NK-92 (cell line): ENCODE measurements around the gene FGF8.

ENCODE experiments used
- DNase-seq: peaks from one replicate; lab custom pipeline; 2025; ENCODE audit not compliant: unreplicated experiment; lab: John Stamatoyannopoulos, UW

FGF8 gene

DNA sequence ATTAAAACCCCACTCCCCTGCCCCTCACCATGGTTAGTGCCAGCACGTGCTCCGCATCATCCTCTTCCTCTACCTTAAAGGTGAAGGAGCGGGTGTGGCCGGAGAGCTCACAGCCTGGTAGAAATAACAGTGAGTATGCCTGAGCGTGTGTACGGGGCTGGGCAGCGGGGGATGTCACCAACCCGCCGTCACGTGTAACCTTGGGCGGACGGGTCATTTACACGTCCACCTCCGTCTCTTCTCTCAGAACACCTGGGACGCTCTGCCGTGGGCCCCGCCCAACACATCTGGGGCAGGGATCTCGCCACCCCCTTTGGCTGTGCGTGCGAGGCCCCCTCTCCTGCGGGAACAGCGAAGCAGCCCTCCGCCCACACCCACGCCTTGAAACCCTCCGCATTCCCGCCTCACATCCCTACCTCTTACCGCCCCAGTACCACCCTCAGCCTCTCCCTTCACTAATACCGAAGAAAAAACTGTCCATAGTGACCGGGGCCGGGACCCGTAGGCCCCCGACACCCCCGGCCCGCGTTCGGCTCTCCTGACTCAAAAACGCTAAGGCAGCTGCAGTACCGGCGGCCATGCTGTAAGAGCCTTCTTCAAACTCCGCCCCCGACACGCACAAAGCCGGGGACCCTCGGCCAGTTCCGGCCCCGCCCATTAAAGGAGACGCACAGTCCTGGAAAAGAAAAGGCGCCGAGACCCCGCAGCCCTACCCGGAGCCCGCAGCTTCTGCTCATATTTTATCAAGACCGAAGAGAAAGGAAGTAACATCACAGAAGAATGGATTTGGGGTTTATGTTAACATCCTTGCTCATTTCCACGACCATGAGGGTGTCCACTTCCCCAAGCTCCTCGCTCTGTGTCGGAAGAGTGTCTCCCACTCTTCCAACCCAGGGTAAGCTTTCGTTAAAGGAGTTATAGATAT lies 7.2 kb upstream of the FGF8 start, which contains the start of gene NPM3:
Gene NPM3, minus strand, starts transcription at position 636 of the 925 bp plus-strand sequence. Its CDS starts 56 bp downstream, at position 580.
- DNase-seq = no peak

- DNase-seq = no peak
Observed at GRCh38 chr10:101781984-101782810, 6.3 kb upstream of the FGF8 start.

DNA sequence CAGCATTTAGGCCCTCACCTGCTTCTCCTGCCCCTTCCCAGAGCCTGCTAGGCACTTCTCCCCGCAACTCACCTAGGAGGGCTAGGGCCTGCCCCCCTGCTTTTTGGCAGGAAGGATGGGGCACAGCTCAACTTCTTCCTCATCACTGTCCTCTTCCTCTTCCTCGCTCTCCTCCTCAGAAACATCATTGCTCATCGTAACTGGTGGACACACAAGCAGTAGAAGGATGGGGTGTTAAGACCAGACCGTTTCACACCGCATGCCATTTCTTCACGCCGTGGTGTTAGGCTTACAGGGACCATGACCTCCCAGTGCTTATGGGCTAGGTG lies 5.7 kb upstream of the FGF8 start:
- DNase-seq = no peak

DNA sequence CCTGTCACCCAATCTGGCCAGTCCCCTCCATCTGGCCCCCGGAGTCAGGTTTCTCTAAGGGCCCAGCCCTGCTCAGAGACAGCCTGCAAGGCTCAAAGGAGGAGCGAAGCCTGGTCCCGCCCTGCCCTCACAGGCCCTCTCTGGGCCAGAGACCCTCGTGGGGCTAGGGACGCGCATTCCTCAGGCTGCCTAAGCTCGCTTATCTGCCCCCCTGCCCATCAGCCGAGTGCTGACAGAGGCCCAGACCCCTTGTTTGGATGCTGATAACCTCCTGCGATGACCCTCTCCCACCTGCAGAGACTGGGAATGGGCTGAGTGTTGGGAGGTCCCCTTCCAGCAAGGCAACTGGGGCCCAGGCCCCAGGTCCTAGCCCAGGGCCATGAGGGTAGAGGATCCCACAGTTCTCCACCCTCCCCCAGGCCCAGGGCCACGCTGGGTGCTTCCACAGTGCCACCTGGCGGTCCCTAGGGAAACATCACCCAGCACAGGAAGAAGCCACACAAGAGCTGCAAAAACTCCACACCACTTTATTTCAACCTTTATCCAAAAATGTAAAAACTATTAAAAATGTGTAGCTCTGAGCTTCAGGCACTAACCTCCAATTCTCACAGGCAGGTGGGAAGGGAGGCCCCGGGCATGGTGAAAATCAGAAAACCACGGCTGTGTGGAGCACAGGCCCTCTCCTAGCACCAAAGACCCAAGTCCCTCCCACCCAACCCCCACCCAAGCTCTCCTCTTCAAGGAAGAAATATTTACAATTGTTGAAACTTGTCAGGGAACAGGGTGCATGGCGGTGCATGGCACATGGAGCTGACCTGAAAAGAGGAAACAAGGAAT lies 5.1 kb upstream of the FGF8 start:
- DNase-seq = no peak

DNA sequence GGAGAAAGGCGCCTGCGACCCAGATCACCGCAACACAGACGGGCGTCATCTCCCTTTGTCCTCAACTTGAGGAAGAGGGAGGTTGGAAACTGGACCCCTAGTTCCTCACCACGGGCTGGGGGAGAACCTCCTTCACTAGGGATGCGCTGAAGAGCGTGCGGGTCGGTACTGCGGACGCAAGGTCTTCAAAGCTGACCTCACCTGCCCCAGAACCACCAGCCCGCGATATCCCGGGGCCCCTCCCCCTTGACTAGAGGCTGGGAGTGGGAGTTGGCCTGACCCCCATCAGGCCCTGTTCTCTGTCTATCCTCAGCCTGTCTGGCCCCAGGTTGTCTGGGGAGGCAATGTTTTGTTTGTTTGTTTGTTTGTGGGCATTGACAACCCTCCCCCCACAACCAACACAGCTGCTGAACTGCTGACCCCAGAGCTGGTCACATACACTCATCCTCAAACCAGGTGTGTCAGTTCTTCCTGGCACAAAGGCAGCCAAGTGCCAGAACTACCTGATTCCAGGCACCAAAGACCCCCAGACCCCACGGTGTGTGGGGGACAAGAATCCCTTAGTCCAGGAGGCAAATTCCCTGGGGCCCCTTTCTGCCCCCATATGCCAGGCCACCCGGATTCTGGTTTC lies 4.4 kb upstream of the FGF8 start:
- DNase-seq = no peak

DNA sequence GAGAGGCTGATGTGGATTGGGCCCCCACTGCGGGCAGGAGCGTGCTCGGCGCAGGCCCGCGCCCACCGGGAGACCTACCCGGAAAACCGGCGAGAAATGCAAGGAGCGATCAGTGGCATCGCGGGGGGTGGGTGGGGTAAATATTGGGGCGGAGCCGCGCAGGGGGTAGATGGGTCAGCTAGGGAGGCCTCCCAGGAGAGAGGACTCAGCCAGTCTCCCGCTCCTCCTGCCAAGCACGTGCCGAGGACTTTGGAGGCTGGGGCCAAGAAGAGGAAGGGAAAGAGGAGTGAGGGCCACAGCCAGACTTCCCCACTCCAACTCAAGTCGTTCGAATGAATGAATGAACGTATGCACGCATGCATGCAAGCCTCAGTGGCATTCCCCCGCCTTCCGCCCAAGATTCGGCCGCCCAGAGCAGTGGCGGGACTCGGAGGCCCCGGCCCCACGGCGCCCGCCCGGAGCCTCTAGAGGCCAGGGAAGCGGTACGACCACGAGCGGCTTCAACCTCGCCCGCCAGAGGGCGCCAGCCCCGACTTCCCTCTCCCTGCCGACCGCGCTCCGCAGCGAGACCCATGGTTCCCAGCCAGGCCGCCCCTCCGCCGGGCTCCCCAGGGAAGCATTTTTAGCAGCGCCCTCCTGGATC lies 3.8 kb upstream of the FGF8 start:
- no peak for DNase-seq

DNA sequence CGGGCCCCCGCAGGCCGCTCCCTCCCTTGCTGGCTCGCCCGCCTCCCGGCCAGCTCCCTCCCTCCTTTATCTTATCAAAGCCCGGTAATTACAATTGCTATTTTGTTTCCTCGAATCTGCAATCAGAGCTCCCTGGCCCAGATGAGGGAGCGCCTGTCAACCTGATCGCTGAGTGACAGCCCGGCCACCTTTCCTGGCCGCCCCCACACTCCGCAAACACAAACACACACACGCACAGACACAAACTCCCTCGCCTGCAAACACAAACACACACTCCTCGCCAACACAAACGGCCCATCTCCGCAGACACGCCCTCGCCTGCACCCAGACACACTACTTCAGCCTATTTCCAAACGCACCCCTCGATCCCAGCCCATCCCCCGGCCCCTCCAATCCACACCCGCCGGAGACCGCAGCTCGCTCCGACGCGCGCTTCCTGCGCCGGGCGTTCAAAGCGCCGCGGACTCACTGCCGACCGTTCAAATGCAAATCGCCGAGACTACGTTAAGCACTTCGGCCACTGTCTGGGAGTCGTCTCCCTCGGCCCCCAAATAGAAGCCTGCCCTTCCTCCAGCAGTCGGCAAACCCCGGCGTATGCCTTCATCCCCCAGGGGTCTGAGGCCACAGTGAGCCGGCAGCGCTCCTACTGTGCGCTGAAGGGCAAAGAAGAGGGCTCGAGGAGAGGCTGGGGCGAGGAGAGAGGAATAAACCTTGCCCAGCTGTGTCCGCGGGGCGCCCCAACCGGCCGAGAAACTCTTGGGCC lies 3.0 kb upstream of the FGF8 start:
- DNase-seq = no peak

DNA sequence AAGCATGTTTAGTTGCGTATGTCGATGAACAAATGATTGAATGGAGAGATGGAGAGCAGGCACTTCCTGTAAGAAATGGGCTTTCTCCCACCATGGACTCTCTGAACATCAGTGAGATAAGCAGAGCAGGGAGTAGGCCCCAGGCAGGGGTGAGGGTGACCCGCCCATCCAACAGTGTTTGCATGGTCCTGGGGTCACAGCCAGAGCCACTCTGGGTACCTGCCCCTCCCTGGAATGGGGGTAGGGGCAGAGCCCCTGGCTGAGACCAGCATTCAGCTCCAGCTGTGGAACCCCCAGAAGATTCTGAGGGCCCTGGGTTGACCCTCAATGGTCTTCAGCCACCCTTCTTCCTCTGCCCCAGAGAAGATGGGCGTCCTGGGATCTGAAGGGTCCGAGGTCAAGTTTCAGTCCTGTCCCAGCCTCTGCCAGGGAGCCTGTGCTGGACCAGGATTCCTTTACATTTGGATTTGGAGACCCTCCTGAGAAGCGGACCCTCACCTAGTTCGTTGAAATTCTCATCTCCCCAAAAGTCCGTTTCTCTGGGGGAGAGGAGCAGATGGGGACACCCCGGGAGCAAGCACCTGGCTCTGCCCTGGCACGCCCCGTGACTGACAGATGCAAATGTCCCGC lies 2.4 kb upstream of the FGF8 start:
- DNase-seq = no peak

- no peak for DNase-seq
Observed at GRCh38 chr10:101777619-101778145, 1.8 kb upstream of the FGF8 start.

- DNase-seq = no peak
Observed at GRCh38 chr10:101776161-101776817, 375 bp upstream of the FGF8 start.

DNA sequence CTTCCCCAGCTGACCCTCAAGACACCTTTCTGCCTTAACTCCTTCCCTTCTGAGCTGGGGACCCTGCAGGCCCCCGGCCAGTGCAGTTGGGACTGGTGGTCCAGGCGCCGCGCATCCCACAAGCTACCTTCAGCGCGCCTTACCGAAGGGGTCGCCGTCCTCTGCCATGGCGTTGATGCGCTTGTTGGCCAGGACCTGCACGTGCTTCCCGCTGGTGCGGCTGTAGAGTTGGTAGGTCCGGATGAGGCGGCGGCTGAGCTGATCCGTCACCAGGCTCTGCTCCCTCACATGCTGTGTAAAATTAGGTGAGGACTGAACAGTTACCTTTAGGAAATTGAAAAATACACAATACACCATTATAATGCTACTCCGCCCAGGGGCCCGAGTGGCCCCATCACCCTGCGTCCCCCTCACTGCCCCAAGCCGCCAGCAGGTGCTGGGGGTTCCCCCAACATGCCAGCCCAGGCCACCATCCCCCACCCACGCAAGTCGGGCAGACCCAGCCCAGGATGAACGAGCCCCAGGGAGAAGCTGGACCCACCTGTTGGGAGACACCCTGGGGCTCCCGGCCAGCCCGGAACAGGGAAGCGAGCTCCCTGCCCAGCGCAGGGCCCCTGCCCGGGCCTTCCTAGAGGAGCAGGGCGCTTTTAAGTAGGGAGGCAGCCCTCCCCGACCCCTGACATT lies 1.2 kb downstream of the FGF8 start:
- DNase-seq = no peak

- no peak for DNase-seq
Observed at GRCh38 chr10:101773923-101774588, 1.9 kb downstream of the FGF8 start.

- DNase-seq = no peak
Observed at GRCh38 chr10:101772895-101773761, 2.8 kb downstream of the FGF8 start.

- DNase-seq = no peak
Observed at GRCh38 chr10:101772017-101772894, 3.7 kb downstream of the FGF8 start.

DNA sequence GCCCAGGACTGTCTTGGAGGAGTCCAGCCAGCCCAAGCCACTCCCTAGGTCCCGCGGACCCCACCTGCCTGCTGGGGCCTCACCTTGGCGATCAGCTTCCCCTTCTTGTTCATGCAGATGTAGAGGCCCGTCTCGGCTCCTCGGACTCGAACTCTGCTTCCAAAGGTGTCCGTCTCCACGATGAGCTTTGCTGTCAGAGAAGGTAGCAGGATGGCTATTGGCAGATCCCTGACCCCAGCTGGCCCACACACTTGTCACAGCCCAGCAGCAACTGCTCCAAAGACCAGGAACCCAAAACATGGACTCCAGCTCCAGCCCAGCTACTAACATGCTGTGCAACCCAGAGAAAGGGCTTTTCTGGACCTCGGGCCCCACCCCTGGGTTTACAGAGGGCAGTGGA lies 4.5 kb downstream of the FGF8 start:
- no peak for DNase-seq
